GM12878 (cell line): ENCODE measurements around the gene CCDC43. TPM values are rescaled to one million over a fixed set of nuclear protein-coding genes. Genes with fewer than 3 reads are reported as not detected.

ENCODE experiments used
- ATAC-seq: fragments of 200-7000 bp; cut with Tn5 transposase; 3 replicates; pipeline ENCODE4 v1.9.1; 2020; ENCODE audit warnings: mild to moderate bottlenecking, moderate library complexity
- BruUV-seq: library from RNA; stranded (reverse); fragments of 400-500 nt; replicated peaks from 2 replicates; lab custom pipeline; 2021; lab: Mats Ljungman, UMichigan
- CTCF ChIA-PET: fragments of 300-600 bp; sonication (Branson Sonifier 250); formaldehyde crosslinking; extraction: SDS; loops from one replicate; lab custom pipeline; 2021; ENCODE audit warnings: inconsistent platforms; lab: Yijun Ruan, JAX
- POLR2A ChIA-PET: fragments of 350-600 bp; formaldehyde crosslinking; extraction: SDS; loops from one replicate; lab custom pipeline; 2021; ENCODE audit warnings: inconsistent platforms; lab: Charles Lee
- RAD21 ChIA-PET: fragments of 300-600 bp; sonication (Branson Sonifier 250); formaldehyde crosslinking; loops from one replicate; lab custom pipeline; 2023; ENCODE audit warnings: antibody characterized with exemption; ENCODE audit not compliant: unreplicated experiment; lab: Charles Lee
- SMC1A ChIA-PET: fragments of 300-600 bp; sonication (Branson Sonifier 250); formaldehyde crosslinking; loops from one replicate; lab custom pipeline; 2023; ENCODE audit not compliant: unreplicated experiment, uncharacterized antibody; lab: Charles Lee
- DNase-seq: peaks from one replicate; pipeline ENCODE4 v3.0.0-alpha.2; 2011; ENCODE audit warnings: low read depth, low spot score
- FAIRE-seq: peaks from 3 replicates; lab custom pipeline; 2011; peaks lifted over from hg19 to GRCh38; lab: Jason Lieb, UNC
- H2AFZ ChIP-seq: 2 replicates; pipeline ENCODE4 v1.6.0; 2011; ENCODE audit warnings: low read depth, low read length, control low read depth; ENCODE audit not compliant: control insufficient read depth
- H3K27ac ChIP-seq: 2 replicates; pipeline ENCODE4 v1.5.1; 2011; ENCODE audit warnings: control low read depth; ENCODE audit not compliant: control insufficient read depth, insufficient read depth
- H3K27me3 ChIP-seq, 2 experiments: replicated peaks in 1 of 2; 2 replicates each; pipeline versions ENCODE4 v1.6.0 to v1.6.1; 2011; ENCODE audit warnings: low read length in 1 of 2; ENCODE audit not compliant: control insufficient read depth in 2 of 2, insufficient read depth in 2 of 2
- H3K36me3 ChIP-seq, 2 experiments: 2 replicates each; pipeline ENCODE4 v1.5.1; 2011; ENCODE audit warnings: low read length in 1 of 2; ENCODE audit not compliant: control insufficient read depth in 2 of 2, insufficient read depth in 2 of 2
- H3K4me1 ChIP-seq: 2 replicates; pipeline ENCODE4 v1.6.1; 2011; ENCODE audit warnings: mild to moderate bottlenecking, low read length, moderate library complexity, mixed read lengths; ENCODE audit not compliant: control insufficient read depth, insufficient read depth
- H3K4me2 ChIP-seq: 2 replicates; pipeline ENCODE4 v1.6.0; 2011; ENCODE audit warnings: control low read depth; ENCODE audit not compliant: control insufficient read depth, insufficient read depth
- H3K4me3 ChIP-seq: fragments of 200-600 bp; sonication (generic); 2 replicates; pipeline ENCODE4 v1.5.1; 2016
- H3K79me2 ChIP-seq: 2 replicates; pipeline ENCODE4 v1.6.0; 2011; ENCODE audit warnings: low read length; ENCODE audit not compliant: control insufficient read depth, insufficient read depth
- H3K9ac ChIP-seq: 2 replicates; pipeline ENCODE4 v1.8.0; 2011; ENCODE audit warnings: low read length, control low read depth, mixed read lengths; ENCODE audit not compliant: control insufficient read depth, insufficient read depth
- H3K9me3 ChIP-seq: replicated peaks from 3 replicates; pipeline ENCODE4 v1.5.1; 2011; ENCODE audit warnings: mild to moderate bottlenecking, low read length; ENCODE audit not compliant: control insufficient read depth, insufficient read depth
- H4K20me1 ChIP-seq: 2 replicates; pipeline ENCODE4 v1.6.0; 2011; ENCODE audit not compliant: control insufficient read depth, insufficient read depth
- CHD2 ChIP-seq: IDR thresholded peaks from 2 replicates; pipeline ENCODE4 v1.6.1; 2011; ENCODE audit warnings: low read depth, low read length, improper control_type of control experiment, borderline replicate concordance
- FOXK2 ChIP-seq: fragments of 450-650 bp; IDR thresholded peaks from 2 replicates; pipeline ENCODE4 v1.6.1; 2017; ENCODE audit warnings: mild to moderate bottlenecking, moderate library complexity
- HDGF ChIP-seq: fragments of 450-650 bp; IDR thresholded peaks from 2 replicates; pipeline ENCODE4 v1.6.1; 2016; ENCODE audit warnings: antibody characterized with exemption
- IKZF2 ChIP-seq, 2 experiments: fragments of 450-650 bp; IDR thresholded peaks; 2 replicates each; pipeline ENCODE4 v1.6.1; 2017; ENCODE audit warnings: mild to moderate bottlenecking in 2 of 2, moderate library complexity in 2 of 2
- MXI1 ChIP-seq: fragments of 150-350 bp; IDR thresholded peaks from 2 replicates; pipeline ENCODE4 v1.6.1; 2011; ENCODE audit warnings: low read depth, mild to moderate bottlenecking, inconsistent platforms, low read length, improper control_type of control experiment
- NRF1 ChIP-seq: conservative IDR thresholded peaks from 2 replicates; pipeline ENCODE4 v1.6.1; 2011; ENCODE audit warnings: mild to moderate bottlenecking, low read depth, low read length, improper control_type of control experiment
- RAD51 ChIP-seq: fragments of 450-650 bp; IDR thresholded peaks from 2 replicates; pipeline ENCODE4 v1.6.1; 2016; ENCODE audit warnings: moderate library complexity, mild to moderate bottlenecking, inconsistent platforms
- RUNX3 ChIP-seq: IDR thresholded peaks from 2 replicates; pipeline ENCODE4 v1.6.1; 2012; ENCODE audit warnings: low read length, inconsistent platforms
- SIN3A ChIP-seq: IDR thresholded peaks from 2 replicates; pipeline ENCODE4 v1.6.1; 2012; ENCODE audit warnings: low read depth, low read length, improper control_type of control experiment
- SREBF1 ChIP-seq: IDR thresholded peaks from 2 replicates; pipeline ENCODE4 v1.6.1; 2012; ENCODE audit warnings: mild to moderate bottlenecking, low read length
- TARDBP ChIP-seq: IDR thresholded peaks from 2 replicates; pipeline ENCODE4 v1.6.1; 2016; ENCODE audit warnings: borderline replicate concordance
- YBX1 ChIP-seq: fragments of 450-650 bp; IDR thresholded peaks from 2 replicates; pipeline ENCODE4 v1.6.1; 2016; ENCODE audit warnings: antibody characterized with exemption
- ZNF622 ChIP-seq: fragments of 450-650 bp; IDR thresholded peaks from 2 replicates; pipeline ENCODE4 v1.6.1; 2017; ENCODE audit warnings: mild to moderate bottlenecking, inconsistent platforms
- WGBS: methylation state at CpG from one replicate; pipeline ENCODE4 v1.1.6; 2016; ENCODE audit warnings: low lambda C conversion rate; ENCODE audit not compliant: insufficient replicate concordance, insufficient coverage; ENCODE audit errors: missing lambda C conversion rate; 5-methylcytosine and 5-hydroxymethylcytosine counted together
- in situ Hi-C: fragments of 300-500 bp; cut with MboI; formaldehyde crosslinking; loops from 9 replicates; pipeline ENCODE4 v1.14.3; 2018; ENCODE audit warnings: mixed read lengths
- intact Hi-C: fragments of 100-400 bp; cut with micrococcal nuclease; formaldehyde crosslinking; loops from one replicate; pipeline ENCODE4 v1.14.2; 2022; ENCODE audit not compliant: unreplicated experiment
- polyA plus RNA-seq, 11 experiments: library from polyadenylated mRNA; depleted of rRNA in 4 of 11; unstranded in 6 of 11; stranded (reverse) in 5 of 11; fragments of >200 nt; fragmentation: Nextera tagmentation in 4 of 11; fragmentation: Illumina TruSeq in 1 of 11; extraction: Ambion mirVana in 4 of 11; extraction: Trizol in 1 of 11; gene quantifications; 1 replicate in 1 of 11; 2 replicates in 10 of 11; pipeline versions ENCODE4 v1.2.1 to v1.2.3, GENCODE V29; 2011 to 2016; ENCODE audit warnings: inconsistent platforms in 2 of 11, missing spikeins in 2 of 11, low read depth in 1 of 11
- total RNA-seq, 4 experiments: library from RNA; depleted of rRNA in 3 of 4; stranded (reverse); fragments of >200 nt in 3 of 4; fragmentation: Illumina TruSeq in 1 of 4; extraction: Trizol in 1 of 4; gene quantifications; 2 replicates each; pipeline versions ENCODE4 v1.2.1 to v1.2.3, GENCODE V29; 2013 to 2021
- TF ChIP-seq, protein P1 (sequence below): fragments of 450-650 bp; IDR thresholded peaks from 2 replicates; pipeline ENCODE4 v1.6.1; 2017; ENCODE audit warnings: mild to moderate bottlenecking
- TF ChIP-seq, protein P2 (sequence below): fragments of 450-650 bp; IDR thresholded peaks from 2 replicates; pipeline ENCODE4 v1.6.1; 2014; ENCODE audit warnings: mild to moderate bottlenecking
- TF ChIP-seq, protein P3 (sequence below): IDR thresholded peaks from 2 replicates; pipeline ENCODE4 v1.6.1; 2012; ENCODE audit warnings: low read depth, low read length, improper control_type of control experiment

CCDC43 gene
- total and polyA plus RNA-seq, 10 of the 15 experiments (the other 5 are each of a cell fraction or from before 2014, with no cell fraction given), result 10.8 to 42.3 (median 24.1) TPM

DNA sequence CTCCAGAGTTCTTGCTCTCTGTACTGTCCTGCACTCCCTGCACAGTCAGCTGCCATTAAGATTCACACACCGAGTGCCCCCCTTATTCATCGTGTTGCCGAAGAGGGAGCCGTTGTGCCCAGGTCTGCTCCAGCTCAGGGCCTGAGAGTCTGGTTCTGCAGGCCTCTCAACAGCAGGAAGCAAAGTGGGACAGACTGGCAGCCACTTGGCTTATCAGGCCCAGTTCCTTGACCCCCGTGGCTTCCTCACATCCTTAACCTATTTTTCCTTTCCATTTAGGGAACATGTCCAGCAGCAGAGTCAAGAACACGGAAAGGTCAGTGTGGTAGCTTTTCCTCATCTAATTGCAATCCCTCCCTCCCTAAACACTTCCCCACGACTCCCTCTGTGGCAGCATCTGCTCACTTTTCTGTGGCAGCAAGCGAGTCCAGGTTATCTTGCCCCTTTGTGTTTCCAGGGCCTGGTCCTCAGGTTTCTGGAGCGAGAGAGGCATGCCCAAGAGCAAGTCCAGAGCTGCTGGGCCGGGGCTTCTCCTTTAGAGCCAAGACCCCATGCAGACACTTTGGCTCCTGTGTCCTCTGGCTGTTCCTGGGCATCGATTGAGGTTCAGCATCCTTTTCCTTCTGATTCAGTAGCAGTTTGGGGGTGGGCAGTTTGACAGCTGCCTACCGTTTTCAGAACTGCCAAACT is 47.1 kb upstream of the CCDC43 start:
- Histone ChIP-seq H3K4me2 (no peak overlapping the region), H3K79me2 (no peaks in the 10 kb centered on the region), H3K4me1 (peaks cover 14% of the 10 kb centered on the region), H2AFZ (no peak overlapping the region), H3K9ac (no peak overlapping the region), H3K27me3 (no peaks in the 10 kb centered on the region), H3K4me3 (no peak overlapping the region), H4K20me1 (no peaks in the 10 kb centered on the region), H3K27ac (no peak overlapping the region), H3K36me3 (peaks cover 4 to 12% of the 10 kb centered on the region in 2 experiments), H3K9me3 (no peaks in the 10 kb centered on the region)
- CTCF ChIA-PET, result interaction anchor here (0.6 to 1.1 kb wide), 2 partner anchors 184 to 202 kb away, joined by 3 read pairs; no protein-coding TSS in a partner anchor
- BruUV-seq, result no TSS peak
- POLR2A ChIA-PET, result interaction anchor here (0.6 kb wide), 1 partner anchor 199 kb away, joined by 4 read pairs; no protein-coding TSS in a partner anchor
- 92% methylated on average over 12 of the region's 12 CpGs for WGBS
- SMC1A ChIA-PET, result no interaction called here
- no peak for TF ChIP-seq RAD51
- DNase-seq, result no peak
- FAIRE-seq, result no peak
- in situ Hi-C loops (no loop called here), intact Hi-C loops (no loop called here)
- ATAC-seq, result no peak
- RAD21 ChIA-PET, result no interaction called here

DNA sequence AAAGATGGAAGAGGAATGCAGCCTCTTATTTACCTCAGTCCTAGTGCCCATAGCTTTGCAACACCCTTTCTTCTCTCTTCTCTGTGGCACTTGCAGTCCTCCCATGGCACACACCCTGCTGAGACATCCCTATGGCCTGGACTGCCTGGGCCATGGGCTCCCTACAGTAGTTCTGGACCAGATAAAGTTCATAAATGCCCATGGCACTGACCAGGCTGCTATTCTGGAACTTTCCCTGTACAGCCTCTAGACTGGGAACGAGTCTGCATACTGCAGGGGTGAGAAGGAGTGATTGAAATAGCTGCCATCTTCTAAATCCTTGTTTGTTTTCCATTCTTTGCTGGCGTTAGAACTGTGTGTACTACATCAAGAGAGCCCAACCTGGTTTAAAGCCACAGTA is 44.7 kb upstream of the CCDC43 start:
- no peaks in the 10 kb centered on the region for H3K9me3 ChIP-seq
- ATAC-seq, result no peak
- CTCF ChIA-PET, result no interaction called here
- H4K20me1 ChIP-seq, result no peaks in the 10 kb centered on the region
- no TSS peak for BruUV-seq
- H3K4me2 ChIP-seq, result no peak overlapping the region
- FAIRE-seq, result no peak
- no peak overlapping the region for H3K27ac ChIP-seq
- in situ Hi-C loops, result no loop called here
- no peaks in the 10 kb centered on the region for H3K79me2 ChIP-seq
- DNase-seq, result no peak
- WGBS, result 92% methylated on average over 2 of the region's 2 CpGs
- intact Hi-C loops, result no loop called here
- SMC1A ChIA-PET, result interaction anchor here (0.8 to 1.1 kb wide), 2 partner anchors 10 to 26 kb away, joined by 3 to 4 read pairs; partner anchors contain the start of gene DBF4B
- H3K27me3 ChIP-seq, result no peaks in the 10 kb centered on the region
- H3K9ac ChIP-seq, result no peak overlapping the region
- peaks cover 9% of the 10 kb centered on the region in 2 experiments for H3K36me3 ChIP-seq
- no peak overlapping the region for H3K4me3 ChIP-seq
- RAD21 ChIA-PET, result no interaction called here
- no peak overlapping the region for H2AFZ ChIP-seq
- H3K4me1 ChIP-seq, result peaks cover 14% of the 10 kb centered on the region
- POLR2A ChIA-PET, result no interaction called here
- TF ChIP-seq TARDBP, result no peak
- TF ChIP-seq, protein P1, sequence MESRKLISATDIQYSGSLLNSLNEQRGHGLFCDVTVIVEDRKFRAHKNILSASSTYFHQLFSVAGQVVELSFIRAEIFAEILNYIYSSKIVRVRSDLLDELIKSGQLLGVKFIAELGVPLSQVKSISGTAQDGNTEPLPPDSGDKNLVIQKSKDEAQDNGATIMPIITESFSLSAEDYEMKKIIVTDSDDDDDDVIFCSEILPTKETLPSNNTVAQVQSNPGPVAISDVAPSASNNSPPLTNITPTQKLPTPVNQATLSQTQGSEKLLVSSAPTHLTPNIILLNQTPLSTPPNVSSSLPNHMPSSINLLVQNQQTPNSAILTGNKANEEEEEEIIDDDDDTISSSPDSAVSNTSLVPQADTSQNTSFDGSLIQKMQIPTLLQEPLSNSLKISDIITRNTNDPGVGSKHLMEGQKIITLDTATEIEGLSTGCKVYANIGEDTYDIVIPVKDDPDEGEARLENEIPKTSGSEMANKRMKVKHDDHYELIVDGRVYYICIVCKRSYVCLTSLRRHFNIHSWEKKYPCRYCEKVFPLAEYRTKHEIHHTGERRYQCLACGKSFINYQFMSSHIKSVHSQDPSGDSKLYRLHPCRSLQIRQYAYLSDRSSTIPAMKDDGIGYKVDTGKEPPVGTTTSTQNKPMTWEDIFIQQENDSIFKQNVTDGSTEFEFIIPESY, result no peak
- TF ChIP-seq SIN3A, result no peak
- no peak for TF ChIP-seq NRF1
- no peak for TF ChIP-seq IKZF2 (IDR thresholded peaks at IDR 0.05)
- no peak for TF ChIP-seq SREBF1
- TF ChIP-seq, protein P2, sequence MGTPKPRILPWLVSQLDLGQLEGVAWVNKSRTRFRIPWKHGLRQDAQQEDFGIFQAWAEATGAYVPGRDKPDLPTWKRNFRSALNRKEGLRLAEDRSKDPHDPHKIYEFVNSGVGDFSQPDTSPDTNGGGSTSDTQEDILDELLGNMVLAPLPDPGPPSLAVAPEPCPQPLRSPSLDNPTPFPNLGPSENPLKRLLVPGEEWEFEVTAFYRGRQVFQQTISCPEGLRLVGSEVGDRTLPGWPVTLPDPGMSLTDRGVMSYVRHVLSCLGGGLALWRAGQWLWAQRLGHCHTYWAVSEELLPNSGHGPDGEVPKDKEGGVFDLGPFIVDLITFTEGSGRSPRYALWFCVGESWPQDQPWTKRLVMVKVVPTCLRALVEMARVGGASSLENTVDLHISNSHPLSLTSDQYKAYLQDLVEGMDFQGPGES, result no peak
- no peak for TF ChIP-seq CHD2
- no peak for TF ChIP-seq ZNF622
- TF ChIP-seq RUNX3, result no peak
- TF ChIP-seq FOXK2, result no peak
- no peak for TF ChIP-seq MXI1
- TF ChIP-seq, protein P3, sequence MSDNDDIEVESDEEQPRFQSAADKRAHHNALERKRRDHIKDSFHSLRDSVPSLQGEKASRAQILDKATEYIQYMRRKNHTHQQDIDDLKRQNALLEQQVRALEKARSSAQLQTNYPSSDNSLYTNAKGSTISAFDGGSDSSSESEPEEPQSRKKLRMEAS, result no peak
- TF ChIP-seq YBX1, result no peak
- TF ChIP-seq HDGF, result no peak
